Measurements from ENCODE around the gene DNASE1L2. TPM values are rescaled to one million over a fixed set of nuclear protein-coding genes. Genes with fewer than 3 reads are reported as not detected.
"Not testable (repeated sequence)": the region's sequence is repeated elsewhere in the genome, so short reads cannot be mapped to it uniquely, and the experiment has no call there.

Gene DNASE1L2
- total and polyA plus RNA-seq, 2 of the 8 experiments (the other 6 are each of a cell fraction or from before 2014, with no cell fraction given), result 0.35 to 0.97 TPM

GRCh38 chr16:2238838-2239675 lies 2.8 kb downstream of the DNASE1L2 start (continued):
- no peak for TF ChIP-seq EGR1 (IDR thresholded peaks at IDR 0.05; ENCODE audit: borderline replicate concordance, low read depth, low read length)
- no peak for TF ChIP-seq MAX (IDR thresholded peaks at IDR 0.05)
- TF ChIP-seq CHD1 (IDR thresholded peaks at IDR 0.05; ENCODE audit: low read depth, low read length), result no peak
- no peak for TF ChIP-seq TEAD4 (IDR thresholded peaks at IDR 0.05; ENCODE audit: low read depth, low read length)
- TF ChIP-seq BRCA1 (IDR thresholded peaks at IDR 0.05; ENCODE audit: low read depth, low read length), result no peak
- no peak for TF ChIP-seq TBP (IDR thresholded peaks at IDR 0.05; ENCODE audit: low read depth, low read length)
- TF ChIP-seq POU5F1 (IDR thresholded peaks at IDR 0.05; ENCODE audit: low read depth, low read length), result no peak

- not testable (repeated sequence) for H2AK5ac ChIP-seq (ENCODE audit: low read depth, low read length); H3K18ac ChIP-seq (ENCODE audit: extremely low read depth, low read length); H4K91ac ChIP-seq (replicated peaks; ENCODE audit: insufficient read length, low read length); H3K23ac ChIP-seq (ENCODE audit: insufficient read length); H3K14ac ChIP-seq (ENCODE audit: insufficient read length); H2BK20ac ChIP-seq (ENCODE audit: low read length); H2BK15ac ChIP-seq (ENCODE audit: low read length); H3K79me1 ChIP-seq (ENCODE audit: low read depth, low read length); H3K79me2 ChIP-seq (ENCODE audit: control insufficient read depth in 1 of 2, insufficient read depth in 2 of 2, low read length in 2 of 2); H2BK5ac ChIP-seq (ENCODE audit: low read depth, low read length); H2AFZ ChIP-seq (ENCODE audit: low read length); H3K9ac ChIP-seq (replicated peaks in 1 of 4; ENCODE audit: extremely low read depth in 1 of 4, low read depth in 3 of 4, low read length in 3 of 4); H2BK120ac ChIP-seq (replicated peaks; ENCODE audit: low read depth, low read length); FAIRE-seq; H2BK12ac ChIP-seq (ENCODE audit: low read depth, low read length); DNase-seq (ENCODE audit: low read depth in 1 of 2, low spot score in 2 of 2); H3K4me2 ChIP-seq (ENCODE audit: insufficient read depth in 1 of 2, low read depth in 2 of 2, low read length in 2 of 2); H3K56ac ChIP-seq (replicated peaks; ENCODE audit: insufficient read length, low read depth, low read length); H3K27ac ChIP-seq (ENCODE audit: low read depth, low read length); H4K8ac ChIP-seq (ENCODE audit: extremely low read depth, insufficient read depth, low read length); H3K4ac ChIP-seq (replicated peaks; ENCODE audit: insufficient read length, low read depth, low read length); H3K4me3 ChIP-seq (ENCODE audit: extremely low read depth in 1 of 4, insufficient read depth in 2 of 4, low read depth in 3 of 4, low read length in 4 of 4); H4K5ac ChIP-seq (ENCODE audit: insufficient read length, low read depth, low read length); H3K9me3 ChIP-seq (ENCODE audit: insufficient read depth in 2 of 2, low read depth in 1 of 2, low read length in 1 of 2)
- Histone ChIP-seq H3K23me2 (ENCODE audit: low read depth, low read length) (peaks cover 16% of the 10 kb centered on the region; the same call in 1 of the 2 replicates), H3K36me3 (ENCODE audit: control insufficient read depth in 2 of 4, insufficient read depth in 4 of 4, low read length in 3 of 4) (peaks cover 10 to 32% (median 18%) of the 10 kb centered on the region in 4 experiments; a peak in 7 of 8 replicates), H4K20me1 (replicated peaks in 1 of 2; ENCODE audit: control insufficient read depth in 1 of 2, insufficient read depth in 2 of 2, low read length in 2 of 2) (peaks cover 4 to 20% of the 10 kb centered on the region in 2 experiments), H3K4me1 (replicated peaks in 1 of 4; ENCODE audit: control insufficient read depth in 3 of 4, insufficient read depth in 4 of 4, low read length in 3 of 4) (peaks cover 0 to 19% (median 10%) of the 10 kb centered on the region in 4 experiments; a peak in 5 of 7 replicates), H3K27me3 (replicated peaks in 1 of 4; ENCODE audit: control insufficient read depth in 3 of 4, extremely low read depth in 1 of 4, insufficient read depth in 3 of 4, low read length in 3 of 4) (peaks cover 4 to 20% (median 16%) of the 10 kb centered on the region in 4 experiments; a peak in 6 of 7 replicates)
- 91% methylated on average over 9 of the region's 9 CpGs; no CpG with 5 or more reads in 1 of the 2 experiments for WGBS, 2 experiments (ENCODE audit: extremely low coverage in 1 of 2, insufficient coverage in 1 of 2, insufficient read length in 1 of 2, insufficient replicate concordance in 2 of 2, low coverage in 1 of 2, low lambda C conversion rate in 2 of 2, missing lambda C conversion rate in 1 of 2)
- POLR2A ChIA-PET (ENCODE audit: partially characterized antibody), result interaction anchor here (0.6 to 8.6 kb wide), 5 partner anchors 8 to 232 kb away, joined by 3 to 181 read pairs (median 4); partner anchors contain the start of genes ECI1 and PGP
- CTCF ChIA-PET (ENCODE audit: partially characterized antibody), result interaction anchor here (0.6 to 1.6 kb wide), 4 partner anchors 12 to 188 kb away, joined by 3 to 6 read pairs (median 3); partner anchors contain the start of gene ECI1
Observed at GRCh38 chr16:2240331-2240730, 4.1 kb downstream of the DNASE1L2 start.

Measured in H1 (cell line).